CMK (cell line): ENCODE results near the gene MXI1.

Experiments
- DNase-seq: peaks from one replicate; pipeline ENCODE4 v3.0.0-alpha.2; 2010; ENCODE audit warnings: low read depth

Gene MXI1

DNA sequence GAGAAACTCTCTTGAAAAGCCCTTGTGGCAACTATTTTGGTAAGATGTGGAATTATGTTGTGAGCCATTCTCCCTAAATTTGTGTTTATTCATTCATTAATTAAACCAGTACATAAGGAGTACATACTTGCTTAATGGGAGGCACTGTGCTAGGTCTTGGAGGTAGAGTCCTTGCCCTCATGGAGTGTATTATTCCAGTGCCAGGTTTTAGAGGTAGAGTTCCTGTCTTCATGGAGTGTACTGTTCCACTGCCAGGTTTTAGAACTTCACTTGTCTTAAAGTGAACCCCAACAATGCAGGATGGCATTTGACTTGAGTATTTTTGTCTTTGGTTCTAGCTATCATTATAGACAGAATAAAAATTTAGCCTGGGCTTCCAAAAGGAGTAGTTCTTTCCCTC is 8.8 kb downstream of the MXI1 start:
- no peak for DNase-seq

DNA sequence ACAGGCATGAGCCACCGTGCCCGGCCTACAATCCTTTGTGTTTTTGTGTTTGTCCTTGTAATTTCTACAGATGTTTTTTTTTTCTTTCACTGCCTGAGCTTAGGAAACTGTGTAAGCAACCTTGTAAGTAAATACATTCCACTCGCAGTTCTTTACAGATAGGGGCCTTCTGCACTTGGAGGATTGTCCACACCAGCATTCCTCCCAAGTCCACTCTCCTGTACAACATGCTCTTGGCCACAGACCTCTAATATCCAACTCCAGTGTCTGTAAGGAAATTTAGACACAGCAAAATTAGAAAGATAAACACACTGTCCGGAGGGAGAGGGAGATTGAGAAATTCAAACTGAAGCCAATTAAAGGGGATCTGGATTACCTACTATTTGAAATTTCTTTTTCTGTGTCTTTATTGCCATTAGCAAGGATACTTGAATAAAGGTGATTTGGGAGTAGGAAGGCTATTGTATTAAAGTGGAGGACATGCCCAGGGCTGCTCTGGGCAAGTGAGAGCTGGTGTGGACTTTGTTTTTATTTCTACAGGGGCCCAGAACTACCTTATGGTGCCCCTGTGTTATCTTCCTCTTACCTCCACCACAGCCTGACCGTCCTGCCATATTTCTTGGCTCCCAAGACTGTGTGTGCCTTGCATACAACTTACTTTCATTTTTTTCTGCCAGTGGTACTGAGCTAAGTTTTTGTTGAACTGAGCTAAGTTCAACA is 9.7 kb downstream of the MXI1 start:
- DNase-seq: no peak

DNA sequence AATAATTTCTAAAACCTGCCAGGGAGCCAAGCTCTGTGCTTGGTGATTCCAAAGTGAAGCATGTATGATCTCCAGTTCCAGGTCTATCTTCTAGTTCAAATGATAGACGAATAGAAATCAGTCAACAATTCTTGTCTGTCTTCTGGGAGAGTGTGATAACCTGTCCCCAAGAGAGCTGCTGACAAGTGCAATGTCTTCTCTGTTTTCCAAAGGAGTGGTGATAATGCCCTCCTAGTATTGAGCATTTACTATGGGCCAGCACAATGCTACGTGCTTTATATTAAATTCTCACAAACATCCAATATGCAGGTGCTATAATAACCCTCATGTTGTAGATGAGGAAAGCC is 10.2 kb downstream of the MXI1 start:
- no peak for DNase-seq

- DNase-seq: no peak
Observed at GRCh38 chr10:110218632-110219031, 11.2 kb downstream of the MXI1 start.

GRCh38 chr10:110219884-110220283 is 12.5 kb downstream of the MXI1 start:
- DNase-seq: no peak

DNA sequence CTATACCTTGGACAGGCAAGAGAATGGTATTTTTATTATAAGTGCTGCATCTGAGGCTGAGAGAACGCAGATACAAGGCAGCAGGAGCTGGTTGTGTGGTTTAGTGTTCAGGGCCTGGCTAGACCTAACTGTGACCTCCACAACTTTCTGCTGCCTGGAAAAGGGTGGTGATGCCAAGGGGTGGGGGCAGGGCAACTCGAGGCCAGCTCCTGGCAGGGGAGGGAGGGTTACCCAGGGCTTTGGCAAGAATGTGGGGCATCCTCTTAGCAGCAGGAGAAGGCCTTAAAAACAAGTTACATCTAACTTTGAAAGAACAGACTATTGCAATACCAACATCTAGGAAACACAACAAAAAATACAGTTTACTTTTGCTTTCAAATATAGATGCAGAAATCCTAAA is 13.0 kb downstream of the MXI1 start:
- no peak for DNase-seq

GRCh38 chr10:110221044-110221720 is 13.8 kb downstream of the MXI1 start:
- DNase-seq: no peak

DNA sequence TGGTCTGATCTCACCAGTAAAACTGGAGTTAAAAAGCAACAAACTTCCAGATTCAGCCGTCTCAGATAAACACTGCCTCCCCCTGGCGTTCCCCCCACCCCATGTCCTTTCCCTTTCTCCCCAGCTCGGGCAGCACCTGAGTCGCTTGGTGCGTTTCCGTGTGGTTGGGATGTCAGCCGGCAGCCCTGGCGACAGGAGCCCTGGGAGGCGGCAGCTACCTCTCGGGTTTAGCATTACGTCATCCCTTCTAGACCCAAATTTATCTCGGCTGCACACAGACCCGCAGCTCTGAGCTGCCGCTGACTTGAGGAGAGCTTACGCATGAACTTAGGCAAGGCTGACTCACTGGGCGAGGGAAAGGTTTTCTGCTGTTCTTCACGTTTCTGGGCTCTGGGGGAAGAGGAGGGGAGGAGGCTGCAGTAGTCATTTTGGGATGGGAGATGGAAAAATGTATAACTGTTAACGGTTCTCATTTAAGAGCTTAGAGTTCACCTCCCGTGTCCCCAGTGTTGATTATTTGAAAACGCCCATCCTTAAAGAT is 14.4 kb downstream of the MXI1 start:
- no peak for DNase-seq

DNA sequence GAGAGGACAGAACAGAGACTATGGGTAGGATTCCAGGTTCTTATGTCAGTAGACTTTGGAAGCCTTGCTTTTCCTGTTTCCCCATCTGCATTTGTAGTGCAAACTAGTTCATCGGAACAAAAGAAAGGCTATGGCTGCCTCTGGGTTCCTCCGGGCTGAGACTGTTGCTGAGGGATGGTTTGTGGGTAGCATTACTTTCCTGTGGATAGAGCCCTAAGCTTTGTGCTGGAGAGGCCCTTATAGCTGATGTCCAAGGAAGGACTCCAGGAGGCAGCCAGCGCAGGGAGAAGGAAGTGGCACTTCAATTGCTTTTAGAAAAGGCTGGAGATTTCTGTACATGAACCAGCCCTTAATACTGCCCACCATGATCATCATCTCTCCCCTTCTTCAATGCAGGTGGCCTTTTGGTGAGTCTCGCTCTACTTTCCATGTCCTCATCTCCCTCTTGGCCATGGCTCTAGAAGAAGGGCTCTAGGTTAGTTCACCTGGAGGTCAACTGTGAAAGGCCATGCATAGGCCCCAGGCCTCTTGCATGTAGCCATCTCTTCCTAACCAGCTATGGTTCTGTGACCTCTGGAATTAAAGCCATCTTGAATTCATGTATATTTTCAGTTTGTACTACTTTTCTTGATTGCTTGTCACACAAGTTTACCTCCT is 15.4 kb downstream of the MXI1 start:
- DNase-seq: no peak

GRCh38 chr10:110223298-110223925 is 16.0 kb downstream of the MXI1 start:
- DNase-seq: no peak

DNA sequence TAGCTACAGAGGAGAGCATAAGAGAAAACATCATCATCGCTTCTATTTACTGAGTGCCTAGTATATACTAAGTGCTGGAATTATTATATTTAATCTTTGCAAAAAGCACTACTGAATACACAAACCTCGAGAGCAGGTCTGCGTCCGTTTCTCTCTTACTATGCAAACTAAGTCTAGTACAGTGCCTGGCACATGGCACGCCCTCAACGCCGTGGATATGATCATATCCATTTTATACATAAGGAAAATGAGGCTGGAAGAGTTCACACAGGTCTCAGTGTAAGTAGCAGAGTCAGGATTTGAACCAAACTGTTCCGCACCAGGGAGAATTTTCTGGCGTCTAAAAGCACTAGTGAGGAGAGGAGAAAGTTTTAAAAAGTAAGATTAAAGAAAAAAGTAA is 17.6 kb downstream of the MXI1 start:
- no peak for DNase-seq

GRCh38 chr10:110225441-110225755 is 18.0 kb downstream of the MXI1 start:
- DNase-seq: no peak

GRCh38 chr10:110225756-110226542 is 18.5 kb downstream of the MXI1 start:
- DNase-seq: peak; percentile 63

DNA sequence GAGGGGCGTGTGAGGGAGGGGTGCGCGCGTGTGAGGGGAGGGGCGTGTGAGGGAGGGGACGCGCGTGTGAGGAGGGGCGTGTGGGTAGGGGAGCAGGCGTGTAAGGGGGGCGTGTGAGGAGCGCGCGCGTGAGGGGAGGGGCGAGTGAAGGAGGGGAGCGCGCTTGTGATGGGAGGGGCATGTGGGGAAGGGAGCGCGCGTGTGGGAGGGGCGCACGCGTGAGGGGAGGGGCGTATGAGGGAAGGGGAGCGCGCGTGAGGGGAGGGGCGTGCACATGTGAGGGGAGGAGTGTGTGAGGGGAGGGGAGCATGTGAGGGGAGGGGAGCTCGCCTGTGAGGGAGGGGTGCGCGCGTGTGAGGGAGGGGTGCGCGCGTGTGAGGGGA is 19.1 kb downstream of the MXI1 start:
- DNase-seq: peak; percentile 74

GRCh38 chr10:110226926-110227641 is 19.7 kb downstream of the MXI1 start:
- DNase-seq: peak; percentile 62

- no peak for DNase-seq
Observed at GRCh38 chr10:110228066-110228465, 20.7 kb downstream of the MXI1 start.

- no peak for DNase-seq
Observed at GRCh38 chr10:110229155-110229554, 21.8 kb downstream of the MXI1 start.

GRCh38 chr10:110233846-110234245 is 26.4 kb downstream of the MXI1 start:
- DNase-seq: no peak

GRCh38 chr10:110237894-110238480 is 30.6 kb downstream of the MXI1 start:
- no peak for DNase-seq

DNA sequence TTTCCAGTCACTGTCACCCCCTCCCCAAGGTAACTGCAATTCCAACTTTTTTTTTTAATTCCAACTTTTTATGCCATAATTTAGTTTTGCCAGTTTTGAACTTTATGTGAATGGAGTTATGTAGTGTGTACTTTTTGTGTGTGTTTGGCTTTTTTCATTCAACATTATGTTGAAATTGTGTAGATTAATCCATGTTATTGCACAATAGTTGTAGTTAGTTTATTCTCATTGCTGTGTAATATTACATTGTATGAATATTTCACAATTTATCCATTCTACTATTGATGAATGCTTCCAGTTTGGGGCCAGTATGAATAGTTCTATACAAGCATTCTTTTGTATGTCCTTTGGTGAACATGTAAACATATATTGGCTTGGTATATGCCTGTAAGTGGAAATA is 32.5 kb downstream of the MXI1 start:
- DNase-seq: no peak

DNA sequence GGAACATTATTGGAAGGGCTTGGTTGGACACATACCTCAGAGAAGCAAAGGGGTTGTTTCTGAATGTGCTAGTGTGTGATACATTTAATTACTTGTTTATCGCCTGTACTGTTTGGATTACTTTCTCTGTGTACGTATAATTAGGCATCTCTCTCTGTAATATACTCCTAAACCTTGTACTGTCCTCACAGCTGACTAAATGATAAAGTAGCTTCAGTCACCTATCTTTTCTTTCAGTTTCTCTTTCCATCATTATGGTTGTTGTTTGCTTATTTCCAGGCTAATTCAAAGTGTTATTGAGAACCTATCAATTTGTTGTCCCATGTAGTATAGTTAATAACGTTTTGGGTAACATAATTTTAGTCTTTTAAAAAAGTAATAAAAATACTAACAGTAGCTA is 34.0 kb downstream of the MXI1 start:
- DNase-seq: no peak
